NB4 (cell line): ENCODE results near the gene ZMPSTE24.
"Not testable (repeated sequence)": the region's sequence is repeated elsewhere in the genome, so short reads cannot be mapped to it uniquely, and the experiment has no call there.

Experiments
- POLR2A ChIP-seq: IDR thresholded peaks from 2 replicates; pipeline ENCODE4 v1.6.1; 2011; ENCODE audit warnings: mild to moderate bottlenecking; ENCODE audit not compliant: insufficient read length; ENCODE audit errors: extremely low read depth
- TF ChIP-seq, protein P1 (sequence below): IDR thresholded peaks from one replicate; pipeline ENCODE4 v1.5.1; 2012; ENCODE audit warnings: low read depth, low read length

DNA sequence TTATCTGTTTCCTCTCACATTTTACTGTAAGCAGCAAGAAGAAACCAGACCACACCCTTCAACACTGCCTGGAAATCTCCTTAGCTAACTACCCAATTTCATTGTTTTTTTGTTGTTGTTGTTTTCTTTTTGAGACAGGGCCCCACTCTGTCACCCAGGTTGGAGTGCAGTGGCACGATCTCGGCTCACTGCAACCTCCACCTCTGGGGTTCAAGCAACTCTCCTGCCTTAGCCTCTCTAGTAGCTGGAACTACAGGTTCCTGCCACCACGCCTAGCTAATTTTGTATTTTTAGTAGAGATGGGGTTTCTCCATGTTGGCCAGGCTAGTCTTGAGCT lies 84.3 kb downstream of the ZMPSTE24 start:
- TF ChIP-seq, protein P1, sequence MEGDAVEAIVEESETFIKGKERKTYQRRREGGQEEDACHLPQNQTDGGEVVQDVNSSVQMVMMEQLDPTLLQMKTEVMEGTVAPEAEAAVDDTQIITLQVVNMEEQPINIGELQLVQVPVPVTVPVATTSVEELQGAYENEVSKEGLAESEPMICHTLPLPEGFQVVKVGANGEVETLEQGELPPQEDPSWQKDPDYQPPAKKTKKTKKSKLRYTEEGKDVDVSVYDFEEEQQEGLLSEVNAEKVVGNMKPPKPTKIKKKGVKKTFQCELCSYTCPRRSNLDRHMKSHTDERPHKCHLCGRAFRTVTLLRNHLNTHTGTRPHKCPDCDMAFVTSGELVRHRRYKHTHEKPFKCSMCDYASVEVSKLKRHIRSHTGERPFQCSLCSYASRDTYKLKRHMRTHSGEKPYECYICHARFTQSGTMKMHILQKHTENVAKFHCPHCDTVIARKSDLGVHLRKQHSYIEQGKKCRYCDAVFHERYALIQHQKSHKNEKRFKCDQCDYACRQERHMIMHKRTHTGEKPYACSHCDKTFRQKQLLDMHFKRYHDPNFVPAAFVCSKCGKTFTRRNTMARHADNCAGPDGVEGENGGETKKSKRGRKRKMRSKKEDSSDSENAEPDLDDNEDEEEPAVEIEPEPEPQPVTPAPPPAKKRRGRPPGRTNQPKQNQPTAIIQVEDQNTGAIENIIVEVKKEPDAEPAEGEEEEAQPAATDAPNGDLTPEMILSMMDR, result not testable (repeated sequence)
- not testable (repeated sequence) for TF ChIP-seq POLR2A
